Measurements from ENCODE around the gene ELAVL4. TPM values are rescaled to one million over a fixed set of nuclear protein-coding genes. Genes with fewer than 3 reads are reported as not detected.

The ELAVL4 gene
- not detected in 2 replicates for total RNA-seq

DNA sequence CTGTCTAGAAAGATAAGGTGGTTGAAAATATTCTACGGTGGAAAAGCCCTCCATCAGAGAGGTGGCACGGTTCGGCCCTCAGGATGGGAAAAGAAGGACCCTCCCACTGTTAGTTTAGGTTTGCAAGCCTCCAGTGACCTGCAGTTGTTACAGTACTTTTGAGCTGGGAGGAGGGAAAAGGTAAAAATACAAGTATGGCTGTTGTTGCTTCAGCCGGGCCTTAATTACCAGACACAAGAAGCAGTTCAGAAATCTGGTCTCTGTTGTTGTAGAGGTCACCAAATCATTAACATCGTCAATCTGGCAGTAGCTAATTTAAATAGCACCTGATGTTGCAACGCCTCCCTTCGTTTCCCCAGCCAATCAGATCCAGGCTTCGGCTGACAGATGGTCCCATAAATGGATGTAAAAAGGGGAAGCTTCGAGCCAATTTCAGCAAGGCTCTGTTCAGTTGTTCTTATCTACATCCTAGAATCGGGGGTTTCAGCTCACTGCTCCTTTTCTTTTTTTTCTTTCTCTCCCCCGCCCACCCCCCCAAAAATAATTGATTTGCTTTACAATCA, at the start of gene ELAVL4:
TSS of gene ELAVL4 (plus strand) at position 424 of the 563 bp plus-strand sequence. CDS start 270 bp downstream, outside the sequence.

Other genes with a start within 250 kb of the ELAVL4 start
- gene AGBL4, start 85.0 kb upstream of the ELAVL4 start, total RNA-seq = not detected in 2 replicates

Data from endothelial cell of coronary artery (primary cell).